8988T (cell line): Measurements from ENCODE around the gene ARID5A.

Experiments
- DNase-seq: peaks from one replicate; pipeline ENCODE4 v3.0.0; 2011

ARID5A gene

DNA sequence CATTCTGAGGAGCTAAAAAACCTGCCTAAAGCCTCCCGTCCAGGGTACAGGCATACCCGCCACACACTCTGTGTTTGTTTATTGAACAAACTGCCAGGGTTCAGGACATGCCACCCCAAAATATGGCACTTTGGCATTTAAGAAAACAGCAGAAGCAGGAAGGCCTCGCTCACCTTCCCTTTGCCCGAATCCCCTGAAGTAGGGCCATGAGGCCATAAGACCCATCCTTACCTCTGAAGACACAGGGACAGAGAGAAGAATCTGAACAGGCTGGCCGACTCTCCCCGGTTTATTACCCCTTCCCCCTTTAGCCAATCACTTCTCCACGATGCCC lies 29.7 kb upstream of the ARID5A start:
- DNase-seq, result no peak

GRCh38 chr2:96507957-96508520 lies 28.5 kb upstream of the ARID5A start:
- peak; percentile 79 for DNase-seq

- DNase-seq, result no peak
These were observed 27.9 kb upstream of the ARID5A start for GRCh38 chr2:96508521-96509113.

GRCh38 chr2:96509114-96509846 lies 27.3 kb upstream of the ARID5A start:
- peak; percentile 86 for DNase-seq

DNA sequence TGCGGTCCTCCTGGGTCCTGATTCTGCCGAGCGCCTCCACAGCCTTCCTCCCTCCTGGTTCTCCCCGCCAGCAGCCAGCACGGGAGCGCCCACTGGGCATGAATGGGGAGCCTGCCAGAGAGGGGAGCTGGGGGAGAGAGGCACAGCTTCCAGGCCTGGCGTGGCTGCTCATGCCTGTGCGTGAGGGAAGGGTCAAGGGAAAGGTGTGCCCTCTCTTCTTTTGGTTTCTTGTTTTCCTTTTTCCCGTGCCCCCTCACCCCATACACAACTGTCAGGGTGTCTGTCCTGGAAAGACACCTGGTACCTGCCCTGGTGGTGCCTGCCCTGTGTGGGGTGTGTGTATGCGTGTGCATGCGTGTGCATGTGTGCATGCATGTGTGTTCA lies 26.7 kb upstream of the ARID5A start:
- DNase-seq, result no peak

- no peak for DNase-seq
These were observed 25.5 kb upstream of the ARID5A start for GRCh38 chr2:96510931-96511595.

DNA sequence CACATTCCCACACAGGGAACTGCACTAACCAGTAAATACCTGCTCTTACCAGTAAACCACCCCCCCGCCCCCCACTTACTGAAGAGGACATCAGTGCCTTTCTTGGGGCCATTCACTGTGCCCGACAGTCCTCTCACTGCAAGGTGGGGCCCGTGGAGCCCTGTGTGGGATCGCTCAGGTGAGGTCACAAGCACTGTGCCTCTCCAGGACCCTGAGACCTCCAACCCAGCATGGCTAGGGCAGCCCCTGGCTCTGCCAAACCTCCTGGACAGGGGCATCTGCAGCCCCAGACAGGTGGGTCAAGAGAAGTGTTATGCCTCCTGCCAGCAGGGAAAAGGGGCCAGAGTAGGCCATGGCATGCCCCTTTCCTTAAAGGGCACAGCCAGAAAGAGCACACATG lies 24.7 kb upstream of the ARID5A start:
- DNase-seq, result no peak

- no peak for DNase-seq
These were observed 24.2 kb upstream of the ARID5A start for GRCh38 chr2:96512341-96512740.

GRCh38 chr2:96514521-96514920 lies 22.0 kb upstream of the ARID5A start:
- DNase-seq, result no peak

- no peak for DNase-seq
These were observed 19.5 kb upstream of the ARID5A start for GRCh38 chr2:96517079-96517478.

- no peak for DNase-seq
These were observed 16.3 kb upstream of the ARID5A start for GRCh38 chr2:96520231-96520630.

- DNase-seq, result no peak
These were observed 15.9 kb upstream of the ARID5A start for GRCh38 chr2:96520697-96521096.

DNA sequence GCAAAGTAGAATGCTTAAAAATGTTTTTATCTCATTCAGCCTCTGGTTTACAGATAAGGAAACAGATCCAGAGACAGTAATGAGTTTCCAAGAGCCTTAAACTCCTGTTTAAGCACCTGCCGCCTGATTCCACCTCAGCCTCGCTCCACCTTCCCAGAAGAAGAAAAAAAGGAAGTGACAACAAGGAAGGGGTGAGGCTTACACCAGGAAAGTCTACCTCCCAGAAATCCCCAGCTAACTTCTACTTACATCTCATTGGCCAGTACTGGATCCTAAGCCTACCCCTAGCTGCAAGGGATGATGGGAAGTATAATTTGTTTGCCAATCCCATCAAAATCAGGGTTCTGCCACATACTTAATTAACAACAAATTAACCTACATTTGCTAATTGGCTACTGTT lies 15.3 kb upstream of the ARID5A start:
- DNase-seq, result no peak

DNA sequence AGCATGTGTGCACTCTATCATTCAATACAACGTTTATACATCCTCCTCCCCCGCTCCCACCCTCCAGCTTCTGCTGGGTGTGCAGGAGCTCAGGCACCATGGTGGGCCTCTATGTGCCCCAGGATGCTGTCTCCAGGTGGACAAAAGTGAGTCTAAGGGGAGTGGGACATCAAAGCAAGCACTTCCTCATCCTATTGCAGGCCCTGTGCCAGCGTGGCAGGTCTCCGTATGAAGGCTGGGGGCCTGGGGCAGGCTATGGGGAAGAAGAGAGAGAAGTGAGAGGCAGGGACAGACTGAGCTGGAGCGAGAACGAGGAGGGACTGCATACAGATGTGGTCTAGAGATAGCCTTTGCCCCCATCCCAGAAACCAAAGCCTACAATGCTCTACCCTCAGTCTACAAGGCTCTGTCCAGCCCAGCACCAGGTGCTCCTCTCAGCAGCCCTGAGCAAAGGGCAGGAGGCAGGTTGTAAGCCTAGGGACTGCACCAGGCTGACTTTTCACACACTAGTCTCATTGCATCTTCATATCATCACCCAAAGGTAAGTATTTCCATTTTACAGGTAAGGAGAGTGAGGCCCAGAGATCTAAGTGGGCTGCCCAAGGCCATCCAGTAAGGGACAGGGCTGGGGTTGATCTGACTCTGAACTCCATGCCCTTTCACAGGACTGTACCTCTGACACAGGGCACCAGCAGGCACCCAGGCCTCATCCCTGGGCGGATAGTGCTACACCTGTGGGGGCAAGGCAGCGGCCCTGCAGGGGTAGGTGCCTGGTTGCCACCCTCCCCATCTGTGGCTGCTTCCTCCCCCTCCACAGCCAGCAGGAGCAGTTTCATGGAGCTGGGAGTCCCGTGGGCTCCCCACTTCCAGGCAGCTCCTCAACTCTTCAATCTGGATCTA lies 14.0 kb upstream of the ARID5A start:
- no peak for DNase-seq

- DNase-seq, result no peak
These were observed 12.7 kb upstream of the ARID5A start for GRCh38 chr2:96523659-96524481.

DNA sequence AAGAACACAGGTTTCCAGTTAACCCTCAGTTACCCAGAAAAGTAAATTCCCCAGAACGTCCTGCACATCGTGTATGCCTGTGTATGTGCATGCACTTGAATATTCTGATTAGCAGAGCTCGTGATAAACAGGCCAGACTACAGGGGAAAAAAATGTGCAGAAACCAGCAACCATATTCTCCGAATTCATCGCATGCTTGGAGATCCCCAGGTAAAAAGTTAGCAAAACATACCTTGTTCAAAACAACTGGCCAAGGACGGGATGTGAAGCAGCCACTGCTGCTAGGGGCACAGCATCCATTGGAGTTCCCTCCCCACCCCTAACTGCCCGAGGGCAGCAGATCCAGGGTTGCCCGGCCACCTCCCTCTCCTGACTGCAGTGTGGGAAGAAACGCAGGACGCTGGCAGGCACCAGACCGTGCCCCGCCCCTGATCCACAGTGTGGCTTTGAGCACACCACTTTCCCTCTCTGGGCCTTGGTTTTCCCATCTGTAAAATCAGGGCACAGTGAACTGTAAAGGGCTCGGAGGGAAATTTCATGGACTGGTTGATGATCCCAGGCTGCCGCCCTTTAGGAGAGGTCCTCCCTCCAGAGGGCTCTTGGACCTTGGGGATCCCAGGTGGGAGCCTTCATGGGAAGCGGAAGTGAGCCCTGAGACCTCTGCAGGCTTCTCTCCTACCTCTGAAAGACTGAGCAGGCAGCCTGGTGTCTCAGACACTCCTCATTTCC lies 11.9 kb upstream of the ARID5A start:
- no peak for DNase-seq

GRCh38 chr2:96525211-96525507 lies 11.4 kb upstream of the ARID5A start:
- no peak for DNase-seq

DNA sequence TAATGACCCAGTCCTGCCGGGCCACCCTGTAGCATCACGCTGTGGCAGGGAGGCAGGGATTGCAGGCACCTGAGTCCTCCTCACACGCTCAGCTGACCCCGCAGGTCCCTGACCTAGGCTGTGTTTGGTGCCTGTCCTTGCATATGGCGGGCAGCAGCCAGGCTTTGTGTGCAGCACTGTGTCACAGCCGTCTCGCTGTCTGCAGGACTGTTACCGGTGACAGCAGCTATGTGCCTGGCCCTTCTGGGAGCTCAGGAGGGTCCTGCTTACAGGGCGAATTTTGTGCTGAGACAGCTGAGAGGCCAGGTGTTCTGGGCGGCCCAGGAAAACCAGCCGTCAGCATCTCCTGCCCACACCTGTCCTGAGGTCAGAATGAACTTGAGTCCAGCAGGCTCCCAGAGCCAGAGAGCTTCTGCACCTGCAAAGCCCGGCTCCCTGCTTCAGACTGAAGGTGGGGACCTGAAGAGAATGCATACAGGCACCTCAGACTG lies 10.4 kb upstream of the ARID5A start:
- no peak for DNase-seq

DNA sequence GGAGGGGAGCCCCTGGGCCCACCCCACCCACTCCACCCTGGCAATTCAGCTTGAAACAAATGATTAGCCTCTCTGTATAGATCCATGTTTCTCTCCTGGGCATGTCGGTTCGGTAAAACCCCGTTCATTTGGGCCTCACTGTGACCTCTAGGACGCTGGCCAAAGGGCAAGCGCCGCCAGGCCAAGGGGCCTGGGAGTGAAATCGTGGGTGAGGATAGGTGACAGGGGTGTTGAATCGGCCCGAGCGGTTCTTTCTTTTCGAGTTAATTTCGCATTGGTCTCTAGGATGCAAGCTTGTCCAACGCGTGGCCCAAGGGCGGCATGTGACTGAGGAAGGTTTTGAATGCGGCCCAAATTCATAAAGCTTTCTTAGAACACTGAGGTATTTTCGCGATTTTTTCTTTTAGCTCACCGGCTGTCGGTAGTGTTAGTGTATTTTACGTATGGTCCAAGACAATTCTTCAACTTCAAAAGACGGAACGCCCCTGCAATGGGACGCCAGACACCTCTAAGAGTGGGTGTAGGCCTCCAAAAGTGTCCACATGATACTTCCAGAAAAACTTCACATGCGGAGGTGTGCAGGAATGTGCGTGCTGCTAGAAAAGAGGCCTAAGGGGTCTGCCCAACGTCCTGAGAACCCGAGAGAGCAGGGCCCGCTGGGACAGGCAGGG lies 9.8 kb upstream of the ARID5A start:
- no peak for DNase-seq

GRCh38 chr2:96527286-96528005 lies 9.1 kb upstream of the ARID5A start:
- DNase-seq, result no peak
